Parathyroid adenoma (tissue), 2 donors: Measurements from ENCODE around the gene SRGAP1.

Source experiments
- H2AFZ ChIP-seq: fragments of 300-600 bp; sonication (generic); one replicate; pipeline ENCODE4 v1.7.0; 2017; ENCODE audit warnings: antibody characterized with exemption, mild to moderate bottlenecking
- H3K27ac ChIP-seq: fragments of 300-600 bp; sonication (generic); one replicate; pipeline ENCODE4 v1.7.0; 2017
- H3K27me3 ChIP-seq: fragments of 300-600 bp; sonication (generic); one replicate; pipeline ENCODE4 v1.7.0; 2017; ENCODE audit warnings: low read length; ENCODE audit not compliant: control insufficient read depth, insufficient read depth
- H3K36me3 ChIP-seq: fragments of 300-600 bp; sonication (generic); one replicate; pipeline ENCODE4 v1.7.0; 2017; ENCODE audit warnings: low read length; ENCODE audit not compliant: control insufficient read depth, insufficient read depth
- H3K4me1 ChIP-seq: fragments of 300-600 bp; sonication (generic); one replicate; pipeline ENCODE4 v1.7.0; 2017; ENCODE audit warnings: control low read depth
- H3K4me2 ChIP-seq: fragments of 300-600 bp; sonication (generic); one replicate; pipeline ENCODE4 v1.7.0; 2017; ENCODE audit warnings: low read length
- H3K4me3 ChIP-seq: fragments of 300-600 bp; sonication (generic); one replicate; pipeline ENCODE4 v1.7.0; 2017; ENCODE audit warnings: low read depth, low read length
- H3K79me2 ChIP-seq: fragments of 300-600 bp; sonication (generic); one replicate; pipeline ENCODE4 v1.7.0; 2017; ENCODE audit warnings: control low read depth
- H3K9ac ChIP-seq: fragments of 300-600 bp; sonication (generic); one replicate; pipeline ENCODE4 v1.7.0; 2017; ENCODE audit warnings: mild to moderate bottlenecking
- H3K9me3 ChIP-seq: fragments of 300-600 bp; sonication (generic); one replicate; pipeline ENCODE4 v1.7.0; 2017; ENCODE audit warnings: low read length; ENCODE audit not compliant: control insufficient read depth
- CTCF ChIP-seq: fragments of 300-600 bp; sonication (generic); IDR thresholded peaks from one replicate; pipeline ENCODE4 v1.7.0; 2017; ENCODE audit warnings: antibody characterized with exemption, mild to moderate bottlenecking
- donor health status: primary hyperparathyroidism.

SRGAP1 gene

GRCh38 chr12:63929426-63929825 is 84.9 kb downstream of the SRGAP1 start:
- no peak overlapping the region for H3K27ac ChIP-seq
- H3K4me3 ChIP-seq = no peak overlapping the region
- no peak for TF ChIP-seq CTCF
- no peaks in the 10 kb centered on the region for H3K36me3 ChIP-seq
- no peak overlapping the region for H3K9ac ChIP-seq
- H3K4me2 ChIP-seq = no peak overlapping the region
- H3K79me2 ChIP-seq = peaks cover 48% of the 10 kb centered on the region
- H3K27me3 ChIP-seq = no peaks in the 10 kb centered on the region
- no peaks in the 10 kb centered on the region for H3K4me1 ChIP-seq
- H2AFZ ChIP-seq = no peak overlapping the region
- no peaks in the 10 kb centered on the region for H3K9me3 ChIP-seq

GRCh38 chr12:63930971-63931370 is 86.5 kb downstream of the SRGAP1 start:
- H3K27ac ChIP-seq = no peak overlapping the region
- no peak overlapping the region for H3K9ac ChIP-seq
- no peak overlapping the region for H2AFZ ChIP-seq
- no peak overlapping the region for H3K4me2 ChIP-seq
- H3K79me2 ChIP-seq = peaks cover 48% of the 10 kb centered on the region
- H3K9me3 ChIP-seq = no peaks in the 10 kb centered on the region
- no peak overlapping the region for H3K4me3 ChIP-seq
- no peaks in the 10 kb centered on the region for H3K4me1 ChIP-seq
- H3K27me3 ChIP-seq = no peaks in the 10 kb centered on the region
- H3K36me3 ChIP-seq = no peaks in the 10 kb centered on the region
- TF ChIP-seq CTCF = no peak

- peaks cover 48% of the 10 kb centered on the region for H3K79me2 ChIP-seq
- no peak overlapping the region for H3K4me2 ChIP-seq
- H3K4me1 ChIP-seq = no peaks in the 10 kb centered on the region
- no peak for TF ChIP-seq CTCF
- H2AFZ ChIP-seq = no peak overlapping the region
- no peaks in the 10 kb centered on the region for H3K27me3 ChIP-seq
- H3K4me3 ChIP-seq = no peak overlapping the region
- H3K27ac ChIP-seq = no peak overlapping the region
- H3K9me3 ChIP-seq = no peaks in the 10 kb centered on the region
- no peaks in the 10 kb centered on the region for H3K36me3 ChIP-seq
- no peak overlapping the region for H3K9ac ChIP-seq
These were observed 87.2 kb downstream of the SRGAP1 start for GRCh38 chr12:63931703-63932102.

GRCh38 chr12:63934936-63935335 is 90.4 kb downstream of the SRGAP1 start:
- H3K4me3 ChIP-seq = no peak overlapping the region
- H3K9ac ChIP-seq = no peak overlapping the region
- H3K4me1 ChIP-seq = peaks cover 9% of the 10 kb centered on the region
- H3K9me3 ChIP-seq = no peaks in the 10 kb centered on the region
- H3K27me3 ChIP-seq = no peaks in the 10 kb centered on the region
- TF ChIP-seq CTCF = no peak
- no peak overlapping the region for H3K4me2 ChIP-seq
- H3K27ac ChIP-seq = no peak overlapping the region
- no peak overlapping the region for H2AFZ ChIP-seq
- H3K79me2 ChIP-seq = peaks cover 29% of the 10 kb centered on the region
- no peaks in the 10 kb centered on the region for H3K36me3 ChIP-seq

GRCh38 chr12:63935361-63935760 is 90.9 kb downstream of the SRGAP1 start:
- TF ChIP-seq CTCF = no peak
- Histone ChIP-seq H3K9me3 (no peaks in the 10 kb centered on the region), H3K9ac (no peak overlapping the region), H3K36me3 (no peaks in the 10 kb centered on the region), H3K4me3 (no peak overlapping the region), H3K27ac (no peak overlapping the region), H3K4me2 (no peak overlapping the region), H3K27me3 (no peaks in the 10 kb centered on the region), H3K79me2 (peaks cover 28% of the 10 kb centered on the region), H3K4me1 (peaks cover 9% of the 10 kb centered on the region), H2AFZ (no peak overlapping the region)
